ENCODE data around the gene METAP1.
A peak's percentile ranks its signal among the peaks of the same experiment; 100 is the strongest.
"Not testable (repeated sequence)": the region's sequence is repeated elsewhere in the genome, so short reads cannot be mapped to it uniquely, and the experiment has no call there.

The METAP1 gene

GRCh38 chr4:98995183-98996055, at the start of gene METAP1:
TSS of gene METAP1 (plus strand) at chr4:98995721. CDS start at chr4:98995754, 33 bp downstream.
- DNase-seq: peak; percentile 95

GRCh38 chr4:98946359-98946758, 49.2 kb upstream of the METAP1 start:
- no peak for DNase-seq

- no peak for DNase-seq
Observed at GRCh38 chr4:98950925-98951324, 44.6 kb upstream of the METAP1 start.

- no peak for DNase-seq
Observed at GRCh38 chr4:98951710-98952109, 43.8 kb upstream of the METAP1 start.

- no peak for DNase-seq
Observed at GRCh38 chr4:98955229-98955628, 40.3 kb upstream of the METAP1 start.

- DNase-seq: no peak
Observed at GRCh38 chr4:98958065-98958464, 37.5 kb upstream of the METAP1 start.

GRCh38 chr4:98959411-98959810, 36.1 kb upstream of the METAP1 start:
- no peak for DNase-seq

GRCh38 chr4:98961770-98962169, 33.8 kb upstream of the METAP1 start:
- DNase-seq: no peak

- DNase-seq: no peak
Observed at GRCh38 chr4:98963538-98964433, 31.7 kb upstream of the METAP1 start.

- no peak for DNase-seq
Observed at GRCh38 chr4:98966926-98967325, 28.6 kb upstream of the METAP1 start.

- DNase-seq: no peak
Observed at GRCh38 chr4:98967786-98968329, 27.7 kb upstream of the METAP1 start.

- no peak for DNase-seq
Observed at GRCh38 chr4:98969878-98970785, 25.4 kb upstream of the METAP1 start.

- no peak for DNase-seq
Observed at GRCh38 chr4:98976716-98977115, 18.8 kb upstream of the METAP1 start.

- DNase-seq: no peak
Observed at GRCh38 chr4:98977557-98977956, 18.0 kb upstream of the METAP1 start.

GRCh38 chr4:98987720-98988119, 7.8 kb upstream of the METAP1 start:
- no peak for DNase-seq

GRCh38 chr4:98992835-98993234, 2.7 kb upstream of the METAP1 start:
- DNase-seq: not testable (repeated sequence)

- DNase-seq: no peak
Observed at GRCh38 chr4:98993419-98994071, 2.0 kb upstream of the METAP1 start.

GRCh38 chr4:98994474-98995182, 893 bp upstream of the METAP1 start:
- DNase-seq: no peak

GRCh38 chr4:98996056-98996764, 689 bp downstream of the METAP1 start:
- peak; percentile 19 for DNase-seq

GRCh38 chr4:98996765-98997068, 1.2 kb downstream of the METAP1 start:
- no peak for DNase-seq

GRCh38 chr4:98997166-98997565, 1.6 kb downstream of the METAP1 start:
- no peak for DNase-seq
